HUDEP-2 (cell line): ENCODE measurements around the gene LHFPL2.
"Not testable (repeated sequence)": the region's sequence is repeated elsewhere in the genome, so short reads cannot be mapped to it uniquely, and the experiment has no call there.

Experiments
- DNase-seq, 76 experiments: peaks; one replicate each; lab custom pipeline; 2025; ENCODE audit not compliant: unreplicated experiment in 76 of 76; lab: John Stamatoyannopoulos, UW

The LHFPL2 gene

GRCh38 chr5:78622302-78622971 lies 26.1 kb downstream of the LHFPL2 start:
- DNase-seq: no peak

DNA sequence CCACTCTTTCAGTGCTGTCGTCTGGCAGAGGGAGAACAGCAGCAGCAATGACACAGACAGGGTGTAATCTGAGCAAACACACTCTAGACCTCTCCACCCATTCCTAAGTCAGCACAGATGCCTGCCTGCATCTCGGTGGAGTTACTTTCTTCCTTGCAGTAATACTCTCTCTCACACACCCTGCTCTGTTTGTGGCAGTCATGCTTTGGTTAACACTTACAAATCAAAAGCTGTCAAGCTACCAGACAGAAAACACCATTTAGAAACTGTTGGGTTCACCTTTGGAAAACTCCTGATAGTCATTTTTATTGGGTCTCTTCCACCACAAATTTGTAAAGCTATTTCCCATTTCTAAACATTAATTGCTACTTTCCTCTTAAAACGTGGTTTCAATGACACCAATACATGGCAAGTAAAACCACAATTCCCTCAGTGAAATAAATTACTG lies 27.3 kb downstream of the LHFPL2 start:
- DNase-seq: no peak

DNA sequence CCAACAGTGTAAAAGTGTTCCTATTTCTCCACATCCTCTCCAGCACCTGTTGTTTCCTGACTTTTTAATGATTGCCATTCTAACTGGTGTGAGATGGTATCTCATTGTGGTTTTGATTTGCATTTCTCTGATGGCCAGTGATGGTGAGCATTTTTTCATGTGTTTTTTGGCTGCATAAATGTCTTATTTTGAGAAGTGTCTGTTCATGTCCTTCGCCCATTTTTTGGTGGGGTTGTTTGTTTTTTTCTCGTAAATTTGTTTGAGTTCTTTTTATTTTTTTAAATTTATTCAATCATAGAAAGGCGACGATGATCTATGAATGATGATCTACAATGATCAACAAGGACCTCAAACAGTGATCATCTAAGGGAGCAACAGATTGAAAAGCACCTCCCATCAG lies 28.5 kb downstream of the LHFPL2 start:
- DNase-seq: not testable (repeated sequence)

DNA sequence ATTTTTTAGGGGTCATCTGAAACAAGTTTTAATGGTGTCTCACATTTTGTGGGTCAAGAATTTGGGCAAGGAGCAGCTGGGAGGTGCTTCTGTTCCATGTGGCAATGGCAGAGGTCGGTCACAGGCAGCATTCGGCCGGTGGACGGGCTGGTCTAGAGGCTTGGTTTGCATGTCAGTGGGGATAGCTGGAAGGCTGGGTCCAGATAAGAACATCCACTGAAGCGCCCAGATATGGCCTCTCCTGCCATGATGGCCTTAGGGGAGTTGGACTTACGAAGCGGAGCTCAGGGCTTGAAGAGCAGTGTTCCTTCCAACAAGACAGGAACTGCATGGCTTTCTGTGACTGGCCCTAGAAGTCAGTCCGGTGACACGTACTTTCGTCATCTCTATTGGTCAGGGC lies 30.3 kb downstream of the LHFPL2 start:
- DNase-seq: no peak

DNA sequence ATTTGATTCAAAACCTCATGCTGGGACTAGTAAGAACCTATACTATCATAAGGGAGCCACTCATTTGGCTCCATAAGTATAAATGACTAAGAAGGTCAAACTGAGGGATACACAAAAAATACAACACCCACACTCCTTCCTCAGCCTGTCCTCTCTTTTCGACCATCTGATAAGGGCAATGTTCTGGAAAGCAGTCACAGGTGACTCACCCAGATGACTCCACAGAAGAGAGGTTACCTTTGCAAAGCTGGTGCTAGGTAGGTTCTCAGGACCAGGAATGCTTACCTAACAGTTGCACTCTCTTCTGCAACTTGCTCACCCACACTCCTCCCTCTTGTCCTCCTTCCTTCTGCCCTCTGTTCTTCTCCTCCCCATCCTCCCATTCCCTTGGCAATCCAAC lies 32.9 kb downstream of the LHFPL2 start:
- no peak for DNase-seq

- no peak for DNase-seq
Observed at GRCh38 chr5:78614816-78615215, 33.8 kb downstream of the LHFPL2 start.

GRCh38 chr5:78613756-78614155 lies 34.8 kb downstream of the LHFPL2 start:
- no peak for DNase-seq

GRCh38 chr5:78613151-78613533 lies 35.4 kb downstream of the LHFPL2 start:
- no peak for DNase-seq

GRCh38 chr5:78612227-78613150 lies 36.1 kb downstream of the LHFPL2 start:
- DNase-seq: no peak

GRCh38 chr5:78611126-78611605 lies 37.4 kb downstream of the LHFPL2 start:
- no peak for DNase-seq

DNA sequence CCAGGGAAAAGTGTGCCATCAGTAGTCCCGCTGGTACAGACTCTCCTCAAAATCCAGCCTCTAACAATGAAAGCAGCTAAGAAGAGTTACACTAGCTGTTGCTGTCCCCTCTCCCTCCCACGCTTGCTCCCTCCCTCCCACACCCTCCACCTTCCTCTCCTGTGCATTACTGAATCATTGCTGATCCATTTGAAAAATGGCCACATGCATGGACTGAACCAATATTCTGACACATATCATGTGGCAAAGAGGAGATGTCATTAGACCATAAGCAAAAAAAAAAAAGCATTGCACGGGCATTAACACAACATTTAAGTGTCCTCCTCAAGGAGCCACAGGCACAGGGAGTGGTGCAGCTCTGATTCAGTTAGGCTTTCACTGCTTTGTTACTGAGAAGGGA lies 37.9 kb downstream of the LHFPL2 start:
- DNase-seq: no peak

DNA sequence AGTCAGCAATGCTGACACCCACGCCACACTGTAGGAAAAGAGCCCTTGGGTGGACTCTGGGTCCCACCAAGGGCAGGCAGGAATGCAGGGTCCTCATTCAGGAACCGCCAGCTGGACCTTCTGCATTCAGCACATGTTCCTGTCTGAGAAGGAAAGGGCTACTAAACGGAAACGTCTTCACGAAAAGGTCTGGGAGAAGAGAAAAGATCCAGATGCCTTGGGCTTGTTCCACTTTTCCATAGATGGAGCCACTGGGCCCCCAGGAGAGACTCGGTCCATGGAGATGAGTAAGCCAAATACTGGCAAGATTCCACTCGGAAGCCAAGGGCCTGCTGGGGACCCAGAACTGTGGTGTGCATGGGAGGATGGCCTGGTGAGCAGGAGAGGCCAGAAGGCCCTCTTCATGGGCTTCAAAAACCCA lies 38.4 kb downstream of the LHFPL2 start:
- no peak for DNase-seq

- DNase-seq: no peak
Observed at GRCh38 chr5:78607864-78608263, 40.7 kb downstream of the LHFPL2 start.

DNA sequence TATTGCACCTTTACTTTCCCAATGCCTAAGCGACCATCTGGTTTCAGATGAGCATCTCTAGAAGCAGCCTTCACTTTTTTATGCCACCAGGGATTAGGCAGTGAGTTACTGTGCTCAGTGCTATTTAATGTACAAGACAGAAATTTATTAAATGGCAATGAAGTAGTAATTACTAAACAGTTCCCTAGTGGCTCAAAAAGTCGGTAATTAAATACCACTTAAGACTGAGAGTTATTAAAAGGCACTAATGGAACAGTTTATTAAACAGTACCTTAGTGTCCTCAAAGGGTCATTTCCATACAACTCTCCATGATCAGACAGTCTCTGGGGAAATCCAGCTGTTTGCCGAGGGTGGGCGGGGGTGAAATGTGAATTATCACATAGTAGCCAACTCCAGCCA lies 42.3 kb downstream of the LHFPL2 start:
- DNase-seq: no peak

DNA sequence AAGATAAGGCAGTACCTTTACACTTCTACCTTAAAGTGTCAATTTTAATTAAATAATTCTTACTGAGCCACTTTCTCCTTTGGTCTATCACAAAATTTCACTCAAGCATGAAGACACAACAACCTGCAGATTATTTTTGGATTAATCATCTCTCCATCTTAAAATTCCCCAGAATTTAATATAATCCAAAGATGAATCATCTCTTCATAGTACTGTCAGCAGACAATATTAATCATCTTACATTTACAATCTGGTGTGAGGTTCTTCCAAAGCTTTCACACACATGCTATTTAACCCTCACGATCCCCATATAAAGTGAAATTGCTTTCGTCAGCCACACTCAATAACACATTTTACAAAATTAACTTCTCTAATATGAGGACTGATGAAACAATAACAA lies 43.0 kb downstream of the LHFPL2 start:
- DNase-seq: no peak

DNA sequence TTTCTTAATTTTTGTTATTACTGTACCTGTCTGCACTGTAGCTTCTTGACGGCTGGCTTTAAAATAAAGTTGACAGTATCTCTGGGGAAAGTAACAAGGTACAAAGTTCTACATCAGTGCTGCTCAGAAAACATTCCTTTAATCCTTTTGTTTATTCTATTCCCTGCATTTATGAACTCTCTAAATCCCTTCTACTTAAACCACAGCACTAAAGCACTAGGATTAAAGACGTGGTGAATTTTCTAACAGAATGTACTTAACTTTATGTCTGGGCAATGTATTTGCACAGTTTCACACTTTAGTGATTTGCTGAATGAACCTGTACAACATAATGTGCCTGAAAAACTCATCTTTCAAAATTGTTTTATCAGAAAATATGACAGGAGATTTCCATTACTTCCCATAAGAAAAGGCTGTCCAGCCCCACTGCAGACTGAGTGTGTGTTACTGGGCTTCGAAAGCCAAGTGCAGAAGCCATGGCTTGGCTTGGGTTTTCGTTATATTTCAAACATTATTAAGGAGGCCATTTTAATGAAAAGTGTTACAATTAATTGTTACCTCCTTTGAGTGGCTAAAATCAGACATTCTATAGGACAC lies 43.8 kb downstream of the LHFPL2 start:
- no peak for DNase-seq

DNA sequence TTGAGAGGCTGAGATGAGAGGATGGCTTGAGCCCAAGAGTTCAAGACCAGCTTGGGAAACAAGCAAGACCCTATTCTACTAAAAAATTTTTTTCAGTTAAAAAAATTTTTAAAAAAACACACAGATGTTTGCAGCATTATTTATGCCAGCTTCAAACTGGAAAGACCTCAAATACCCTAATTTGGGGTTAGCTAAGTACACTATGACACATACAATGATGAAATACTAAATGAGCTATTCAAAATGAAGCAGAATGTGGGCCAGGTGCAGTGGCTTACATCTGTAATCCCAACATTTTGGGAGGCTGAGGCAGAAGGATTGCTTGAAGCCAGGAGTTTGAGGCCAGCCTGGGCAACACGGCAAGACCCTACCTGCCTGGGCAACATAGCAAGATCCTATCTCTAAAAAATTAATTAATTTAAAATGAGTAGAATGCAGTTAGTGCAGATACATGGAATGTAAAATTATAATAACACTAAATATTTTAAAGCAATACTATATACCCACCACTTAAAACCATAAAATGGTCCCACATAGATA lies 44.9 kb downstream of the LHFPL2 start:
- no peak for DNase-seq

- no peak for DNase-seq
Observed at GRCh38 chr5:78602400-78602799, 46.2 kb downstream of the LHFPL2 start.

GRCh38 chr5:78601559-78602314 lies 46.8 kb downstream of the LHFPL2 start:
- DNase-seq: no peak

DNA sequence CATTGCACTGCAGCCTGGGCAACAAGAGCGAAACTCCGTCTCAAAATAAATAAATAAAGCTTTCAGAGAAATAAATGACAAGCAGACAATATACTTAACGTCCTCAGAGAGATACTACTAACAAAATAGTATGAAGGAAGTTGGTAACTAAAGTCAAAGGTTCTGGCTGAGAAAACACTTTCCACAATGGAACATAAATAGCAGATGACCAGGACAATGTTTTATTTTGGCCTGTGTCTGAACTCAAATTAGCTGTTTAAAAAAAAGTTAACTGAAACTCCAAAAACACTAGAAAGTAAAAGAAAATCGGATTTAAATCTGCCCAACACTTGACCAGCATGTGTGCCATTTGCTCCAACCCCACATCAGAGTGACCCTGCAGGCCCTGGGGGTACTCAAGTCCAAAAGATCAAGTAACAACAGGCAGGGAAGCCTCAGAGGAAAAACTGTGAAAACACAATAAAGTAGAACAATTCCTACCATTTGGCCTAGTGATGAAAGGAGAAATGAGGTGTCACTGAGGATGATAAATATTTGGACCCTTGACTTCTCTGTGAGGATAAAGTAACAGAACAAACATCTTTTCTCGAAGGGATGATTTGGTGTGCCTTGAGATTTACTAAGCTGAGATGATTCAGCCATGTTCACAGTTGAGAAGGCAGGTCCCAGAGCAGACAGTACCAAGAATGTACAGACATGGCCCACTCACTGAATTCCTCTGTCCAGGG lies 47.7 kb downstream of the LHFPL2 start:
- DNase-seq: no peak
